SK-N-MC (cell line): ENCODE data around the gene UGT1A10.

ENCODE experiments used
- EZH2 ChIP-seq: fragments of 200-600 bp; sonication (generic); IDR thresholded peaks from one replicate; pipeline ENCODE4 v1.6.1; 2017; ENCODE audit warnings: antibody characterized with exemption
- FOXP2 ChIP-seq: optimal IDR thresholded peaks from 2 replicates; pipeline ENCODE3; 2011; ENCODE audit warnings: mild to moderate bottlenecking, moderate library complexity; ENCODE audit not compliant: insufficient read depth; ENCODE audit errors: extremely low read length, control extremely low read depth
- POLR2AphosphoS5 ChIP-seq: IDR thresholded peaks from 2 replicates; pipeline ENCODE4 v1.6.1; 2012; ENCODE audit warnings: mild to moderate bottlenecking, low read depth, low read length, borderline replicate concordance

- TF ChIP-seq EZH2: no peak
- TF ChIP-seq POLR2AphosphoS5: no peak
- TF ChIP-seq FOXP2: no peak
Observed at GRCh38 chr2:233822101-233822771, 186.0 kb downstream of the UGT1A10 start.
